Measurements from ENCODE around the gene LRP6.

DNA sequence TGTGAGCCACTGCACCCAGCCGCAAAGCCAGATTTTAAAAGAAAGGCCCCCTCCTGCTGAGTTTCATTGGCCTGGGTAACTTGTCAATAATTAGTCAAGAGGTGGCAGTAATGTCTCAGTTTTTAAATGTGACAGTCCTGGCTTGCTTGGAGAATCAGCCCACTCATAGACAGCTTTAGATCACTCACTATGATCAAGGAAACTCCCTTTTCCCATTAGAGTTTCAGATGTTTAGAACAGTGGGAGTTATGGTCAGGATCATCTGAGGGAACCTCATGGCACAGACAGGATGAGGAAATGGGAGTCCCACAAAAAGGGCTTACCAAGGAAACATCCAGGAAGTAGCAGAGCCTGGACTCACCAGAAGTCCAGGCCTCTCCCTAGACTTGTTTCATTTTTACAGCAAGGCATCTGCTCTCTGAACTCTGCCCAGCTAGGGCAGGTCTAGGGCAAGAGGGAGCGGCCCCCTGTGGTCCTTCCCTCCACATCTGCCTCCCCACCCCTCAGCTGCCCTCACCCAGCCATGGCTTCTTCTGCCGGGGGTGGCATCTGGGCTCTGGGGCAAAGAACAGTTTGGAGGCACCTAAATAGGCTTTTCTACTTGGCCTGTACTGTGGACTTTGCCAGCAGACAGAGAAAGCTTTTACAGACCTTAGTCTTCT, 184.9 kb downstream of the LRP6 start:
- TF ChIP-seq, protein P1, sequence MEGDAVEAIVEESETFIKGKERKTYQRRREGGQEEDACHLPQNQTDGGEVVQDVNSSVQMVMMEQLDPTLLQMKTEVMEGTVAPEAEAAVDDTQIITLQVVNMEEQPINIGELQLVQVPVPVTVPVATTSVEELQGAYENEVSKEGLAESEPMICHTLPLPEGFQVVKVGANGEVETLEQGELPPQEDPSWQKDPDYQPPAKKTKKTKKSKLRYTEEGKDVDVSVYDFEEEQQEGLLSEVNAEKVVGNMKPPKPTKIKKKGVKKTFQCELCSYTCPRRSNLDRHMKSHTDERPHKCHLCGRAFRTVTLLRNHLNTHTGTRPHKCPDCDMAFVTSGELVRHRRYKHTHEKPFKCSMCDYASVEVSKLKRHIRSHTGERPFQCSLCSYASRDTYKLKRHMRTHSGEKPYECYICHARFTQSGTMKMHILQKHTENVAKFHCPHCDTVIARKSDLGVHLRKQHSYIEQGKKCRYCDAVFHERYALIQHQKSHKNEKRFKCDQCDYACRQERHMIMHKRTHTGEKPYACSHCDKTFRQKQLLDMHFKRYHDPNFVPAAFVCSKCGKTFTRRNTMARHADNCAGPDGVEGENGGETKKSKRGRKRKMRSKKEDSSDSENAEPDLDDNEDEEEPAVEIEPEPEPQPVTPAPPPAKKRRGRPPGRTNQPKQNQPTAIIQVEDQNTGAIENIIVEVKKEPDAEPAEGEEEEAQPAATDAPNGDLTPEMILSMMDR (IDR thresholded peaks at IDR 0.05): peak in 4 of 7 experiments; percentile 34 to 42 (median 36)
- TF ChIP-seq POLR2A (IDR thresholded peaks at IDR 0.05): no peak
